ENCODE results near the gene RAD21L1.

Gene RAD21L1

DNA sequence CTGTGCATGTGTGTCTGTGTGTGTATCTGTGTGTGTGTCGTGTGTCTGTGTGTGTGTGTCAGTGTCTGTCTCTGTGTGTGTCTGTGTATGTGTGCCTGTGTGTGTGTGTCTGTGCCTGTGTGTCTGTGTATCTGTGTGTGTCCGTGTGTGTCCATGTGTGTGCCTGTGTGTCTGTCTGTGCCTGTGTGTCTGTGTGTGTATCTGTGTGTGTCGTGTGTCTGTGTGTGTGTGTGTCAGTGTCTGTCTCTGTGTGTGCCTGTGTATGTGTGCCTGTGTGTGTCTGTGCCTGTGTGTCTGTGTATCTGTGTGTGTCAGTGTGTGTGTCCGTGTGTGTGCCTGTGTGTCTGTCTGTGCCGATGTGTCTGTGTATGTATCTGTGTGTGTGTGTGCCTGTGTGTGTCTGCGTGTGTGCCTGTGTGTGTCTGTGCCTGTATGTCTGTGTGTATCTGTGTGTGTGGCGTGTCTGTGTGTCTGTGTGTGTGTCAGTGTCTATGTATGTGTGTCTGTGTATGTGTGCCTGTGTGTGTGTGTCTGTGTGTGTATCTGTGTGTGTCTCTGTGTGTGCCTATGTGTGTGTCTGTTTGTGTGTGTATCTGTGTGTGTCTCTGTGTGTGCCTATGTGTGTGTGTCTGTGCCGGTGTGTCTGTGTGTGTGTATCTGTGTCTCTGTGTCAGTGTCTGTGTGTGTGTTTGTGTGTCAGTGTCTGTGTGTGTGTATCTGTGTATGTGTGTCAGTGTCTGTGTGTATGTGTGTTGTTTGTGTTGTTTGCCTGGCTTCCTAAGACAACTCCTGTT lies 51.9 kb downstream of the RAD21L1 start:
- Histone ChIP-seq H3K4me1 (ENCODE audit: control insufficient read depth, insufficient read depth, low read length) (peaks cover 6% of the 10 kb centered on the region), H3K27me3 (ENCODE audit: control insufficient read depth, insufficient read depth, low read length) (no peaks in the 10 kb centered on the region), H3K9ac (ENCODE audit: low read depth, low read length) (no peak overlapping the region), H3K9me3 (replicated peaks; ENCODE audit: low read length) (no peaks in the 10 kb centered on the region), H3K4me2 (ENCODE audit: low read length) (no peak overlapping the region), H3K4me3 (ENCODE audit: low read length) (no peak overlapping the region), H3K36me3 (ENCODE audit: insufficient read depth, low read length) (no peaks in the 10 kb centered on the region)

GRCh38 chr20:1278993-1279392 lies 53.1 kb downstream of the RAD21L1 start:
- H3K27me3 ChIP-seq (ENCODE audit: control insufficient read depth, insufficient read depth, low read length) = no peaks in the 10 kb centered on the region
- H3K36me3 ChIP-seq (ENCODE audit: insufficient read depth, low read length) = no peaks in the 10 kb centered on the region
- no peak overlapping the region for H3K4me2 ChIP-seq (ENCODE audit: low read length)
- no peaks in the 10 kb centered on the region for H3K9me3 ChIP-seq (replicated peaks; ENCODE audit: low read length)
- H3K4me3 ChIP-seq (ENCODE audit: low read length) = no peak overlapping the region
- H3K9ac ChIP-seq (ENCODE audit: low read depth, low read length) = no peak overlapping the region
- peaks cover 6% of the 10 kb centered on the region for H3K4me1 ChIP-seq (ENCODE audit: control insufficient read depth, insufficient read depth, low read length)

DNA sequence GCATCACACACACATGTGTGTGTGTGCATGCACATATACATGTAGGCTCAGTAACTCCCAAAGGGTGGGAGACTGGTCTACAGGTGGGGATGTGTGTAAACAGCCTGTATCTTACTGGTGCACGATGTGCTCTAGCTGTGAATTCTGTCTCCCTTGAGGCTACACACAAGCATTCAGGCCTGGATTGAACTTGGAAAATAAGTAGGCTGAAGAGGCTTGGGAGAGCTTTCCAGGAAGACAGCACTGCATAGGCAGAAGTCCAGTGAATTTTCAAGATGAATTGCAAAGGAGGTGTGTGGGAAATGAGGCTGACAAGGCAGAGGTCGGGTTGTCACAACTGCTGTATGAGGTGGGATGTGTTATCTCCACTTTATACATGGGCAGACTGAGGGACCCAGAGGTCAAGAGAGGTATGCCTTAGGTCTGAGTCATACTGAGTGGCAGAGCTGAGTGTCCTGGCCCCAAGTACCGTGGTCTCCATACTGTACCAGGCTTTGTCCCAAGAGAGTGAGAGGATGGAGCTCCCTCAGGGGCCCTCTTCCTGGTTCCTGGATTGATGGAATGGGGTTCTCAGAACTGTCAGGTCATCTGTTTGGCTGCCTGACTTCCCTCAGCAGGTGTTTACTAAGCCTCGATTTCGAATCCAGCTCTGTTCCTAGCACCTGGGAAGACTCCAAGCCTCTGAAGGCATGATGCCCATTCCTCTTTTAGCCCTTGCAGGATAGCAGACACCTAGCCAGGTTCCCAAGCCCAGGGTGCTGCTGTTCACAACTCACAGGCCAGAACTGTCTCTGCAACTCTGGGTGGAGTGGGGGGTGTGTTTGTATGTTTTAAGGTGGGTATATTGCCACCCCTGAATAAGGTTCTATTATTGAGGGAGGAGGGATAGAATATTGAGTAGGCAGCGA lies 54.6 kb downstream of the RAD21L1 start:
- Histone ChIP-seq H3K4me3 (ENCODE audit: low read length) (no peak overlapping the region), H3K4me1 (ENCODE audit: control insufficient read depth, insufficient read depth, low read length) (peaks cover 6% of the 10 kb centered on the region), H3K9me3 (replicated peaks; ENCODE audit: low read length) (no peaks in the 10 kb centered on the region), H3K27me3 (ENCODE audit: control insufficient read depth, insufficient read depth, low read length) (no peaks in the 10 kb centered on the region), H3K36me3 (ENCODE audit: insufficient read depth, low read length) (no peaks in the 10 kb centered on the region), H3K4me2 (ENCODE audit: low read length) (no peak overlapping the region), H3K9ac (ENCODE audit: low read depth, low read length) (no peak overlapping the region)

DNA sequence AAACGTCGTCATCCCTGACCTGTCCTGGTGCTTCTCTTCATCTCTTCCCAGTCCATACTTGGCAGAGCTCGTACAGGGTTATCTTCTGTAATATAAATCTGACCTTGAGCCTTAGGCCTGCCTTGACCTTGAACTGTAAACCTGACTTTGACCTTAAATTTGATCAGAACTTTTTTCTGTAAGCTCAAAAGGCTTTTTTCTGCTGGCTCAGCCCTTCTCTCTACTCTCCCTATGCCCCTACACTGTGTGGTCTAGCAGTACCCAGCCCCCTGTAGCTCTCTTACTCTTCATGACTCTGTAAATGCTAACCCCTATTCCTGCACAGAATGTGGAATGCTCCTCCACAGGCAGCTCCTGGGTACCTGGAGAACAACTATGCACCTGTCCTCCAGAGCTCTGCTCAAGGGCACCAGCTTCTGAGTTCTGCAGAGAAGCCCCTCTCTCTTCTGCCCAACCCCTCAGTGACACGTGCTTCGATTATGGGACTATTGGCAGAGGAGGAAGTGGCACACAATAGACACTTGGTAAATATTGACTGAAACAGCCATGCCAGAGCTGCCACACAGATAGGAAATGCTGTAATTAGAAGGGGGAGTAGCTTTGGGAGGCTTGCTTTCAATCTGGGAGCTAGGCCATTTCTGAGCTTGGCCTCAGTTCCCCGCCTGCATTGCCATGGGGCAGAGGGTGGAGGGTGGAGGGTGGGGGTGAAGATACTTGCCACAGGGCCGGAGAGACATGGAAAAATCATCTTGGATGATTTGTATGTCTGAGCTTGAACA lies 55.6 kb downstream of the RAD21L1 start:
- no peaks in the 10 kb centered on the region for H3K9me3 ChIP-seq (replicated peaks; ENCODE audit: low read length)
- no peak overlapping the region for H3K9ac ChIP-seq (ENCODE audit: low read depth, low read length)
- no peak overlapping the region for H3K4me2 ChIP-seq (ENCODE audit: low read length)
- no peak overlapping the region for H3K4me3 ChIP-seq (ENCODE audit: low read length)
- H3K36me3 ChIP-seq (ENCODE audit: insufficient read depth, low read length) = no peaks in the 10 kb centered on the region
- no peaks in the 10 kb centered on the region for H3K27me3 ChIP-seq (ENCODE audit: control insufficient read depth, insufficient read depth, low read length)
- H3K4me1 ChIP-seq (ENCODE audit: control insufficient read depth, insufficient read depth, low read length) = peaks cover 6% of the 10 kb centered on the region

DNA sequence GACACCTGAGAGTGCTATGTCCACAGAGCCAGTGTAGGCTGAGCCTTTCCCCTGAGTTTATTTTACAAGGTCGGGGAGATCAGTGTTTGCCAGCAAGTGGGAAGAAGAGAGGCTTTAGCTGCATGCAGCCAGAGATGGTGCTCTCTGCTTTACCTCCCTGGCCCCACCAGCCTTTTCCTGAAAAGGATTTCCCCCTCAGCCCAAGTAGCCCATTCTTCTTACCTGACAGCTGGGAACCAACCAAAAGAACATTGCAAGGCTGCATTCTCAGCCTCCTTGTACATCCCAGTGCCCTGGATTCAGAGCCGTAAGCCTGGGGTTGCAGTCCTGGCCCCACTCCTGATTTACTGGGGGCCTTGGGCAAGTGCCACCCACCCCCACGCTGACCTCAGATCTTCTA lies 57.1 kb downstream of the RAD21L1 start:
- H3K9ac ChIP-seq (ENCODE audit: low read depth, low read length) = no peak overlapping the region
- peaks cover 6% of the 10 kb centered on the region for H3K4me1 ChIP-seq (ENCODE audit: control insufficient read depth, insufficient read depth, low read length)
- no peaks in the 10 kb centered on the region for H3K36me3 ChIP-seq (ENCODE audit: insufficient read depth, low read length)
- no peaks in the 10 kb centered on the region for H3K9me3 ChIP-seq (replicated peaks; ENCODE audit: low read length)
- no peak overlapping the region for H3K4me2 ChIP-seq (ENCODE audit: low read length)
- H3K27me3 ChIP-seq (ENCODE audit: control insufficient read depth, insufficient read depth, low read length) = no peaks in the 10 kb centered on the region
- no peak overlapping the region for H3K4me3 ChIP-seq (ENCODE audit: low read length)

- Histone ChIP-seq H3K27me3 (ENCODE audit: control insufficient read depth, insufficient read depth, low read length) (no peaks in the 10 kb centered on the region), H3K9me3 (replicated peaks; ENCODE audit: low read length) (no peaks in the 10 kb centered on the region), H3K9ac (ENCODE audit: low read depth, low read length) (no peak overlapping the region), H3K36me3 (ENCODE audit: insufficient read depth, low read length) (no peaks in the 10 kb centered on the region), H3K4me3 (ENCODE audit: low read length) (no peak overlapping the region), H3K4me2 (ENCODE audit: low read length) (no peak overlapping the region), H3K4me1 (ENCODE audit: control insufficient read depth, insufficient read depth, low read length) (peaks cover 6% of the 10 kb centered on the region)
Observed at GRCh38 chr20:1283522-1284510, 58.0 kb downstream of the RAD21L1 start.

GRCh38 chr20:1286267-1287024 lies 60.6 kb downstream of the RAD21L1 start:
- Histone ChIP-seq H3K4me3 (ENCODE audit: low read length) (no peak overlapping the region), H3K36me3 (ENCODE audit: insufficient read depth, low read length) (no peaks in the 10 kb centered on the region), H3K27me3 (ENCODE audit: control insufficient read depth, insufficient read depth, low read length) (no peaks in the 10 kb centered on the region), H3K4me1 (ENCODE audit: control insufficient read depth, insufficient read depth, low read length) (peaks cover 6% of the 10 kb centered on the region), H3K9ac (ENCODE audit: low read depth, low read length) (no peak overlapping the region), H3K4me2 (ENCODE audit: low read length) (no peak overlapping the region), H3K9me3 (replicated peaks; ENCODE audit: low read length) (no peaks in the 10 kb centered on the region)

DNA sequence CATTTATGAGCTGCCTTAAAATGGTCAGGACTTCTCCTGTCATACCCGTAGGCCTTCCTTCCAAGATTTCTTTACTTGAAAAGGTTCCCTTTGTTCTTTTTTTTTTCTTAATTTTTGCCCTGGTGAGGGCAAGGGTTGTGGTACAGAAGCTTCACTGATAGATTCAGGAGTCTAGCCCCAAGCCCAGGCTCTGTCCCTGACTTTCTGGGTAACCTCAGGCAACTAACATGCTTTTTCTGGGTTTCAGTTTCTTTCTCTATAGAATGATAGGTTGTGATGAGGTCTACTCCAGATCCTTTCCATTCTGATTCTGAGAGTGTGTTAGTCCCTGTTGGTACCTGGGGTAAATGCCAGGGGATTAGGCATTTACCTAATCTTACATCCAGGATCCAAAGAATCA lies 61.5 kb downstream of the RAD21L1 start:
- no peak overlapping the region for H3K4me3 ChIP-seq (ENCODE audit: low read length)
- H3K36me3 ChIP-seq (ENCODE audit: insufficient read depth, low read length) = no peaks in the 10 kb centered on the region
- no peak overlapping the region for H3K4me2 ChIP-seq (ENCODE audit: low read length)
- peaks cover 14% of the 10 kb centered on the region for H3K4me1 ChIP-seq (ENCODE audit: control insufficient read depth, insufficient read depth, low read length)
- no peaks in the 10 kb centered on the region for H3K9me3 ChIP-seq (replicated peaks; ENCODE audit: low read length)
- no peak overlapping the region for H3K9ac ChIP-seq (ENCODE audit: low read depth, low read length)
- H3K27me3 ChIP-seq (ENCODE audit: control insufficient read depth, insufficient read depth, low read length) = no peaks in the 10 kb centered on the region

GRCh38 chr20:1287787-1288569 lies 62.1 kb downstream of the RAD21L1 start:
- H3K9ac ChIP-seq (ENCODE audit: low read depth, low read length) = no peak overlapping the region
- H3K4me3 ChIP-seq (ENCODE audit: low read length) = no peak overlapping the region
- no peaks in the 10 kb centered on the region for H3K36me3 ChIP-seq (ENCODE audit: insufficient read depth, low read length)
- no peaks in the 10 kb centered on the region for H3K9me3 ChIP-seq (replicated peaks; ENCODE audit: low read length)
- H3K4me1 ChIP-seq (ENCODE audit: control insufficient read depth, insufficient read depth, low read length) = peaks cover 14% of the 10 kb centered on the region
- H3K27me3 ChIP-seq (ENCODE audit: control insufficient read depth, insufficient read depth, low read length) = no peaks in the 10 kb centered on the region
- no peak overlapping the region for H3K4me2 ChIP-seq (ENCODE audit: low read length)

All from skeletal muscle satellite cell (primary cell).